ENCODE results near the gene DCLK1.

DNA sequence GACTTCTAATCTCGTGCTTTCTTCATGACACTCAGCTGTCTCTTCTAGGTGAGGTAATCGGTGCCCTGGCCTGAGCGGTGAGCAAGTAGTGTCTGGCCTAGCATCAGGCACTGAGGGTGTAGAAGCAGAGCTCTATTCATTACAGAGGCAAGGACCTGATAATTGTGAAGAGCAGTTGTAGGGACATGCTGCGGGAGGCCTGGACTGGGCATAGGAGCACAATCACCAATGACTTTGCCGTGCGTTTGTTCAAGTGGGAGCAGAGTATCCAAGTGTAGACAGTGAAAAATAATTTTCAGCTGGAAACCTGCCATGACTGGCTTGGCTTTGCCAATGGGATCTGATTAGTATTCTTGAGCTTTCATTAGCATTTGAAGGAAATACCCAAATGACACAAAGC is 32.1 kb upstream of the DCLK1 start:
- TF ChIP-seq, protein P1, sequence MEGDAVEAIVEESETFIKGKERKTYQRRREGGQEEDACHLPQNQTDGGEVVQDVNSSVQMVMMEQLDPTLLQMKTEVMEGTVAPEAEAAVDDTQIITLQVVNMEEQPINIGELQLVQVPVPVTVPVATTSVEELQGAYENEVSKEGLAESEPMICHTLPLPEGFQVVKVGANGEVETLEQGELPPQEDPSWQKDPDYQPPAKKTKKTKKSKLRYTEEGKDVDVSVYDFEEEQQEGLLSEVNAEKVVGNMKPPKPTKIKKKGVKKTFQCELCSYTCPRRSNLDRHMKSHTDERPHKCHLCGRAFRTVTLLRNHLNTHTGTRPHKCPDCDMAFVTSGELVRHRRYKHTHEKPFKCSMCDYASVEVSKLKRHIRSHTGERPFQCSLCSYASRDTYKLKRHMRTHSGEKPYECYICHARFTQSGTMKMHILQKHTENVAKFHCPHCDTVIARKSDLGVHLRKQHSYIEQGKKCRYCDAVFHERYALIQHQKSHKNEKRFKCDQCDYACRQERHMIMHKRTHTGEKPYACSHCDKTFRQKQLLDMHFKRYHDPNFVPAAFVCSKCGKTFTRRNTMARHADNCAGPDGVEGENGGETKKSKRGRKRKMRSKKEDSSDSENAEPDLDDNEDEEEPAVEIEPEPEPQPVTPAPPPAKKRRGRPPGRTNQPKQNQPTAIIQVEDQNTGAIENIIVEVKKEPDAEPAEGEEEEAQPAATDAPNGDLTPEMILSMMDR (IDR thresholded peaks at IDR 0.05), result no peak
- TF ChIP-seq POLR2A (IDR thresholded peaks at IDR 0.05), result no peak

Measured in right lobe of liver (tissue), 4 donors.